Measurements from ENCODE around the gene ATF2.

DNA sequence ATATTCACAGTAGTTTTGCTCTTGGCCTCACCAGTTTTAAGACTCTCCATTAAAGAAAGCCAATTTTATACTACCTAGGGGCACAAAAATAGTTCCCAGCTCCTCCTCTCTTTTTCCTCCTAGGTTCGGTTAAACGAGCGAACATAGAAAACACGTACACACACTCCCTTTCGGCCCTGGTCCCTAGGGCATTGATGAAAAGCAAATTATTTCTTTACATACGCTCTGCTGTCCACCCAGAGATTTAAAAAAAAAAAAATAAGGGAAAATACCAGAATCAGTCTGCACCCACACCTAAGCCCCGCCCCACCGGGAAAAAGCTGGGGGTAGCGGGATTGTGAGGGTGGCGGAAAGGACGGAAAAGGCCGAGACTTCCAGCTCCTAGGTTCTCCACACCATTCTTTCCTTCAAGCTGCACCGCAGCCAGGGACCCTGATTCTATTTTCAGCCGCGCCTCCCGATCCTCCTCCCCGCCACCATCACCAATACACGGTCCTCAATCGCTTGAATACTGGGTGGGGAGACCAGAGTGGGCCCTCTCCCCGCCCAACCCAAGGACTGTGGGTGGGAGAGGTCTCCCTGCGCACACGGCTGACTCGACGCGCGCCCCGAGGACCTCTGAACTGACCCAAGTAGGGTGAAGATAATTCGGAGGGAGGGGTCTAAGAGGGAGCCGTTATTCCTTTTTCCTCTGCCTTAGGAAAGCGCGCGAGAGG is 769 bp downstream of the ATF2 start:
- TF ChIP-seq, protein P1, sequence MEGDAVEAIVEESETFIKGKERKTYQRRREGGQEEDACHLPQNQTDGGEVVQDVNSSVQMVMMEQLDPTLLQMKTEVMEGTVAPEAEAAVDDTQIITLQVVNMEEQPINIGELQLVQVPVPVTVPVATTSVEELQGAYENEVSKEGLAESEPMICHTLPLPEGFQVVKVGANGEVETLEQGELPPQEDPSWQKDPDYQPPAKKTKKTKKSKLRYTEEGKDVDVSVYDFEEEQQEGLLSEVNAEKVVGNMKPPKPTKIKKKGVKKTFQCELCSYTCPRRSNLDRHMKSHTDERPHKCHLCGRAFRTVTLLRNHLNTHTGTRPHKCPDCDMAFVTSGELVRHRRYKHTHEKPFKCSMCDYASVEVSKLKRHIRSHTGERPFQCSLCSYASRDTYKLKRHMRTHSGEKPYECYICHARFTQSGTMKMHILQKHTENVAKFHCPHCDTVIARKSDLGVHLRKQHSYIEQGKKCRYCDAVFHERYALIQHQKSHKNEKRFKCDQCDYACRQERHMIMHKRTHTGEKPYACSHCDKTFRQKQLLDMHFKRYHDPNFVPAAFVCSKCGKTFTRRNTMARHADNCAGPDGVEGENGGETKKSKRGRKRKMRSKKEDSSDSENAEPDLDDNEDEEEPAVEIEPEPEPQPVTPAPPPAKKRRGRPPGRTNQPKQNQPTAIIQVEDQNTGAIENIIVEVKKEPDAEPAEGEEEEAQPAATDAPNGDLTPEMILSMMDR (IDR thresholded peaks at IDR 0.05), result no peak
- TF ChIP-seq, protein P2, sequence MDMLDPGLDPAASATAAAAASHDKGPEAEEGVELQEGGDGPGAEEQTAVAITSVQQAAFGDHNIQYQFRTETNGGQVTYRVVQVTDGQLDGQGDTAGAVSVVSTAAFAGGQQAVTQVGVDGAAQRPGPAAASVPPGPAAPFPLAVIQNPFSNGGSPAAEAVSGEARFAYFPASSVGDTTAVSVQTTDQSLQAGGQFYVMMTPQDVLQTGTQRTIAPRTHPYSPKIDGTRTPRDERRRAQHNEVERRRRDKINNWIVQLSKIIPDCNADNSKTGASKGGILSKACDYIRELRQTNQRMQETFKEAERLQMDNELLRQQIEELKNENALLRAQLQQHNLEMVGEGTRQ (CRISPR knock-in tag; IDR thresholded peaks at IDR 0.05), result no peak
- TF ChIP-seq ZNF263 (CRISPR knock-in tag; IDR thresholded peaks at IDR 0.05; ENCODE audit: low read depth) (no peak), ZNF121 (CRISPR knock-in tag; IDR thresholded peaks at IDR 0.05) (no peak), ATF2 (CRISPR knock-in tag; IDR thresholded peaks at IDR 0.05; ENCODE audit: borderline replicate concordance, low read depth) (no peak), FOXP1 (CRISPR knock-in tag; IDR thresholded peaks at IDR 0.05; ENCODE audit: borderline replicate concordance) (no peak), JUN (CRISPR knock-in tag; IDR thresholded peaks at IDR 0.05) (no peak), MLX (CRISPR knock-in tag; IDR thresholded peaks at IDR 0.05) (no peak)
- TF ChIP-seq, protein P3, sequence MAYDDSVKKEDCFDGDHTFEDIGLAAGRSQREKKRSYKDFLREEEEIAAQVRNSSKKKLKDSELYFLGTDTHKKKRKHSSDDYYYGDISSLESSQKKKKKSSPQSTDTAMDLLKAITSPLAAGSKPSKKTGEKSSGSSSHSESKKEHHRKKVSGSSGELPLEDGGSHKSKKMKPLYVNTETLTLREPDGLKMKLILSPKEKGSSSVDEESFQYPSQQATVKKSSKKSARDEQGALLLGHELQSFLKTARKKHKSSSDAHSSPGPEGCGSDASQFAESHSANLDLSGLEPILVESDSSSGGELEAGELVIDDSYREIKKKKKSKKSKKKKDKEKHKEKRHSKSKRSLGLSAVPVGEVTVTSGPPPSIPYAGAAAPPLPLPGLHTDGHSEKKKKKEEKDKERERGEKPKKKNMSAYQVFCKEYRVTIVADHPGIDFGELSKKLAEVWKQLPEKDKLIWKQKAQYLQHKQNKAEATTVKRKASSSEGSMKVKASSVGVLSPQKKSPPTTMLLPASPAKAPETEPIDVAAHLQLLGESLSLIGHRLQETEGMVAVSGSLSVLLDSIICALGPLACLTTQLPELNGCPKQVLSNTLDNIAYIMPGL (CRISPR knock-in tag; IDR thresholded peaks at IDR 0.05), result no peak
- TF ChIP-seq, protein P4, sequence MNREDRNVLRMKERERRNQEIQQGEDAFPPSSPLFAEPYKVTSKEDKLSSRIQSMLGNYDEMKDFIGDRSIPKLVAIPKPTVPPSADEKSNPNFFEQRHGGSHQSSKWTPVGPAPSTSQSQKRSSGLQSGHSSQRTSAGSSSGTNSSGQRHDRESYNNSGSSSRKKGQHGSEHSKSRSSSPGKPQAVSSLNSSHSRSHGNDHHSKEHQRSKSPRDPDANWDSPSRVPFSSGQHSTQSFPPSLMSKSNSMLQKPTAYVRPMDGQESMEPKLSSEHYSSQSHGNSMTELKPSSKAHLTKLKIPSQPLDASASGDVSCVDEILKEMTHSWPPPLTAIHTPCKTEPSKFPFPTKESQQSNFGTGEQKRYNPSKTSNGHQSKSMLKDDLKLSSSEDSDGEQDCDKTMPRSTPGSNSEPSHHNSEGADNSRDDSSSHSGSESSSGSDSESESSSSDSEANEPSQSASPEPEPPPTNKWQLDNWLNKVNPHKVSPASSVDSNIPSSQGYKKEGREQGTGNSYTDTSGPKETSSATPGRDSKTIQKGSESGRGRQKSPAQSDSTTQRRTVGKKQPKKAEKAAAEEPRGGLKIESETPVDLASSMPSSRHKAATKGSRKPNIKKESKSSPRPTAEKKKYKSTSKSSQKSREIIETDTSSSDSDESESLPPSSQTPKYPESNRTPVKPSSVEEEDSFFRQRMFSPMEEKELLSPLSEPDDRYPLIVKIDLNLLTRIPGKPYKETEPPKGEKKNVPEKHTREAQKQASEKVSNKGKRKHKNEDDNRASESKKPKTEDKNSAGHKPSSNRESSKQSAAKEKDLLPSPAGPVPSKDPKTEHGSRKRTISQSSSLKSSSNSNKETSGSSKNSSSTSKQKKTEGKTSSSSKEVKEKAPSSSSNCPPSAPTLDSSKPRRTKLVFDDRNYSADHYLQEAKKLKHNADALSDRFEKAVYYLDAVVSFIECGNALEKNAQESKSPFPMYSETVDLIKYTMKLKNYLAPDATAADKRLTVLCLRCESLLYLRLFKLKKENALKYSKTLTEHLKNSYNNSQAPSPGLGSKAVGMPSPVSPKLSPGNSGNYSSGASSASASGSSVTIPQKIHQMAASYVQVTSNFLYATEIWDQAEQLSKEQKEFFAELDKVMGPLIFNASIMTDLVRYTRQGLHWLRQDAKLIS (CRISPR knock-in tag; IDR thresholded peaks at IDR 0.05; ENCODE audit: borderline replicate concordance), result no peak; the same call in 1 of the 2 replicates
- TF ChIP-seq, protein P5, sequence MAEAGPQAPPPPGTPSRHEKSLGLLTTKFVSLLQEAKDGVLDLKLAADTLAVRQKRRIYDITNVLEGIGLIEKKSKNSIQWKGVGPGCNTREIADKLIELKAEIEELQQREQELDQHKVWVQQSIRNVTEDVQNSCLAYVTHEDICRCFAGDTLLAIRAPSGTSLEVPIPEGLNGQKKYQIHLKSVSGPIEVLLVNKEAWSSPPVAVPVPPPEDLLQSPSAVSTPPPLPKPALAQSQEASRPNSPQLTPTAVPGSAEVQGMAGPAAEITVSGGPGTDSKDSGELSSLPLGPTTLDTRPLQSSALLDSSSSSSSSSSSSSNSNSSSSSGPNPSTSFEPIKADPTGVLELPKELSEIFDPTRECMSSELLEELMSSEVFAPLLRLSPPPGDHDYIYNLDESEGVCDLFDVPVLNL (CRISPR knock-in tag; IDR thresholded peaks at IDR 0.05; ENCODE audit: borderline replicate concordance, low read depth), result no peak

All from WTC11 (cell line).